ENCODE measurements around the gene NYAP2.

DNA sequence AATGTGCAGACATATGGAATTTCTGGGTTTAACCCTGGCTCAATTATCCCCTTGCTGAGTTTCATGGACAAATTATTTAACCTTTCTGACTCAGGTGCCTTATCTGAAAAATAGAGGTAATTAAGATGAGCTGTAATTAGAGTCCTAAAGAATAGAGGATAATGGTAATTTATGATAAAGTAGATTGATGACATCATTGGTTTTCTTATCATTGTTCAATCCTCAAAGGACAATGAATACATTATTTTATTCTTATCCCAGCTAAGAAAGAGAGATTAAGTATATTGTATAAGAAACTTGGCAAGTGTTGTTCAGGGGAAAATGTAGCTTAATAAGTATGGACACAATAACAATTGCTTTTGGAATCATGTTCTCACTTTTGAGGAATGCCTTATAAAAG, 279.3 kb downstream of the NYAP2 start:
- TF ChIP-seq, protein P1, sequence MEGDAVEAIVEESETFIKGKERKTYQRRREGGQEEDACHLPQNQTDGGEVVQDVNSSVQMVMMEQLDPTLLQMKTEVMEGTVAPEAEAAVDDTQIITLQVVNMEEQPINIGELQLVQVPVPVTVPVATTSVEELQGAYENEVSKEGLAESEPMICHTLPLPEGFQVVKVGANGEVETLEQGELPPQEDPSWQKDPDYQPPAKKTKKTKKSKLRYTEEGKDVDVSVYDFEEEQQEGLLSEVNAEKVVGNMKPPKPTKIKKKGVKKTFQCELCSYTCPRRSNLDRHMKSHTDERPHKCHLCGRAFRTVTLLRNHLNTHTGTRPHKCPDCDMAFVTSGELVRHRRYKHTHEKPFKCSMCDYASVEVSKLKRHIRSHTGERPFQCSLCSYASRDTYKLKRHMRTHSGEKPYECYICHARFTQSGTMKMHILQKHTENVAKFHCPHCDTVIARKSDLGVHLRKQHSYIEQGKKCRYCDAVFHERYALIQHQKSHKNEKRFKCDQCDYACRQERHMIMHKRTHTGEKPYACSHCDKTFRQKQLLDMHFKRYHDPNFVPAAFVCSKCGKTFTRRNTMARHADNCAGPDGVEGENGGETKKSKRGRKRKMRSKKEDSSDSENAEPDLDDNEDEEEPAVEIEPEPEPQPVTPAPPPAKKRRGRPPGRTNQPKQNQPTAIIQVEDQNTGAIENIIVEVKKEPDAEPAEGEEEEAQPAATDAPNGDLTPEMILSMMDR (conservative IDR thresholded peaks at IDR 0.05 in 1 of 2, IDR thresholded peaks at IDR 0.05 in 1 of 2; ENCODE audit: low read depth in 1 of 2, low read length in 2 of 2): no peak
- no peak for TF ChIP-seq EZH2 (IDR thresholded peaks at IDR 0.05; ENCODE audit: low read length, missing control alignments)
